ENCODE measurements around the gene YIPF5.

DNA sequence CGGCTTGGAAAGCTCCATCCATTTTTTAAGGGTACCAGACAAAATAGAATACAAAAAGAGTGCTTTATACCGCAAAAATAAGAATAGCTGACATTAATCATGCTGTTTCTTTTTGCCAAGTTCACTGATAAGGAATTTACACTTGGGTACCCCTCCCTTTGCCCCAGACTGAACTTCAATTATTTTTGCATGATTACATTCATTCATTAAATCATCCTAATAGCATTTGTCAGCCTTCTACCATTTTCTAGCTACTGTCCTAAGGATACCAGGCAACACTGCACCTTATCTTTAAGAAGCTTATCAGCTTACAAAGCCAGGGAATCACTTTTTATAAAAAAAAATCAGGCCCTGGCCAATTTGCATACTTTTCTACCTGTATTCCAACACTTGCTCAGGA is 48.4 kb downstream of the YIPF5 start:
- TF ChIP-seq CTCF (IDR thresholded peaks at IDR 0.05) (no peak), POLR2A (IDR thresholded peaks at IDR 0.05) (no peak)
